ENCODE data around the gene ALG9. TPM values are rescaled to one million over a fixed set of nuclear protein-coding genes. Genes with fewer than 3 reads are reported as not detected.

ALG9 gene
- total RNA-seq, 1 experiment from 2014 or later, result 19.7 TPM

GRCh38 chr11:111870522-111870885, 877 bp downstream of the ALG9 start:
- H3K36me3 Mint-ChIP-seq, result peaks cover 2% of the 10 kb centered on the region; the same call in 1 of the 2 replicates
- no peaks in the 10 kb centered on the region for H3K9me3 Mint-ChIP-seq
- peaks cover 12% of the 10 kb centered on the region for H3K4me1 Mint-ChIP-seq
- no peaks in the 10 kb centered on the region; the same call in 1 of the 2 replicates for H3K27me3 Mint-ChIP-seq (ENCODE audit: low read depth)
- peak overlapping the region; percentile 89 for H3K4me3 Mint-ChIP-seq
- peak overlapping the region; percentile 39 for H3K27ac Mint-ChIP-seq
- ATAC-seq (no peak), DNase-seq (ENCODE audit: low spot score) (no peak)
- POLR2A ChIA-PET, result interaction anchor here (1.0 to 1.9 kb wide), 5 partner anchors 48 to 112 kb away, joined by 3 to 18 read pairs (median 6); partner anchors contain the start of gene C11orf52
- TF ChIP-seq FOXP1 (CRISPR knock-in tag; IDR thresholded peaks at IDR 0.05; ENCODE audit: borderline replicate concordance) (no peak), AR (CRISPR knock-in tag; IDR thresholded peaks at IDR 0.05) (no peak), E2F5 (CRISPR knock-in tag; IDR thresholded peaks at IDR 0.05) (no peak), NFE2L1 (CRISPR knock-in tag; IDR thresholded peaks at IDR 0.05) (no peak), ZBTB43 (CRISPR knock-in tag; IDR thresholded peaks at IDR 0.05) (no peak)
- CTCF ChIA-PET, result interaction anchor here (0.5 to 3.3 kb wide), 25 partner anchors 9 to 442 kb away, joined by 3 to 51 read pairs (median 6); partner anchors contain the start of genes DIXDC1, DLAT, PPP2R1B and SIK2

GRCh38 chr11:111870113-111870512, 1.3 kb downstream of the ALG9 start:
- peaks cover 12% of the 10 kb centered on the region for H3K4me1 Mint-ChIP-seq
- H3K4me3 Mint-ChIP-seq, result no peak overlapping the region
- TF ChIP-seq ETV6 (CRISPR knock-in tag; IDR thresholded peaks at IDR 0.05) (no peak), IRF2 (CRISPR knock-in tag; IDR thresholded peaks at IDR 0.05; ENCODE audit: borderline replicate concordance, low read depth) (no peak), ZNF138 (CRISPR knock-in tag; conservative IDR thresholded peaks at IDR 0.05) (no peak)
- no peak for ATAC-seq
- no peak for DNase-seq (ENCODE audit: low spot score)
- no peak overlapping the region for H3K27ac Mint-ChIP-seq
- H3K9me3 Mint-ChIP-seq, result no peaks in the 10 kb centered on the region
- POLR2A ChIA-PET, result interaction anchor here (1.0 to 1.9 kb wide), 3 partner anchors 48 to 103 kb away, joined by 6 to 18 read pairs (median 12); partner anchors contain the start of gene C11orf52
- H3K36me3 Mint-ChIP-seq, result peaks cover 2% of the 10 kb centered on the region; the same call in 1 of the 2 replicates
- H3K27me3 Mint-ChIP-seq (ENCODE audit: low read depth), result no peaks in the 10 kb centered on the region; the same call in 1 of the 2 replicates
- CTCF ChIA-PET, result interaction anchor here (0.5 to 3.3 kb wide), 24 partner anchors 9 to 441 kb away, joined by 3 to 51 read pairs (median 6); partner anchors contain the start of genes DIXDC1, DLAT, PPP2R1B and SIK2

GRCh38 chr11:111860257-111860656, 11.1 kb downstream of the ALG9 start:
- DNase-seq (ENCODE audit: low spot score) (no peak), ATAC-seq (no peak)
- ChIA-PET POLR2A (interaction anchor here (1.1 kb wide), 1 partner anchor 11 kb away, joined by 3 read pairs; no protein-coding TSS in a partner anchor), CTCF (interaction anchor here (1.0 to 1.3 kb wide), 2 partner anchors 8 to 19 kb away, joined by 4 read pairs; no protein-coding TSS in a partner anchor)
- Mint-ChIP-seq H3K4me3 (no peak overlapping the region), H3K9me3 (no peaks in the 10 kb centered on the region), H3K4me1 (no peaks in the 10 kb centered on the region), H3K27ac (no peak overlapping the region), H3K27me3 (ENCODE audit: low read depth) (no peaks in the 10 kb centered on the region), H3K36me3 (peaks cover 7% of the 10 kb centered on the region; the same call in 1 of the 2 replicates)
- TF ChIP-seq TEAD1 (CRISPR knock-in tag; IDR thresholded peaks at IDR 0.05), result no peak
- TF ChIP-seq ZNF281 (CRISPR knock-in tag; IDR thresholded peaks at IDR 0.05), result no peak
- TF ChIP-seq E2F1 (CRISPR knock-in tag; IDR thresholded peaks at IDR 0.05), result no peak
- no peak for TF ChIP-seq PRRX2 (CRISPR knock-in tag; IDR thresholded peaks at IDR 0.05)
- TF ChIP-seq ETV6 (CRISPR knock-in tag; IDR thresholded peaks at IDR 0.05), result no peak

Measured in WTC11 (cell line).